PC-3 (cell line): Measurements from ENCODE around the gene VAV3. TPM values are rescaled to one million over a fixed set of nuclear protein-coding genes. Genes with fewer than 3 reads are reported as not detected.

Experiments used
- ATAC-seq: fragments of 200-7000 bp; cut with Tn5 transposase; 2 replicates; pipeline ENCODE4 v1.9.1; 2020; ENCODE audit warnings: mild to moderate bottlenecking, moderate library complexity
- BruUV-seq: library from RNA; stranded (reverse); fragments of 400-500 nt; replicated peaks from 2 replicates; lab custom pipeline; 2021; lab: Mats Ljungman, UMichigan
- CTCF ChIA-PET: fragments of 300-600 bp; sonication (Branson Sonifier 250); formaldehyde crosslinking; loops from one replicate; lab custom pipeline; 2022; ENCODE audit warnings: antibody characterized with exemption; lab: Charles Lee
- POLR2A ChIA-PET: fragments of 300-600 bp; sonication (Branson Sonifier 250); formaldehyde crosslinking; loops from one replicate; lab custom pipeline; 2022; ENCODE audit warnings: antibody characterized with exemption; ENCODE audit not compliant: unreplicated experiment; lab: Charles Lee
- DNase-seq: peaks from one replicate; pipeline ENCODE4 v3.0.0-alpha.2; 2015
- H2AFZ ChIP-seq: fragments of 300-600 bp; sonication (generic); 2 replicates; pipeline ENCODE4 v1.6.0; 2016; ENCODE audit warnings: antibody characterized with exemption, low read length
- H3F3A ChIP-seq: fragments of 300-600 bp; sonication (generic); one replicate; pipeline ENCODE4 v1.6.0; 2017; ENCODE audit warnings: antibody characterized with exemption, low read length, control low read depth, mild to moderate bottlenecking; ENCODE audit not compliant: unreplicated experiment
- H3K27ac ChIP-seq: fragments of 300-600 bp; sonication (generic); 2 replicates; pipeline ENCODE4 v1.5.1; 2016; ENCODE audit warnings: mild to moderate bottlenecking, low read length
- H3K27me3 ChIP-seq: fragments of 300-600 bp; sonication (generic); 2 replicates; pipeline ENCODE4 v1.6.1; 2016; ENCODE audit warnings: low read length, mixed read lengths
- H3K36me3 ChIP-seq: fragments of 300-600 bp; sonication (generic); 2 replicates; pipeline ENCODE4 v1.6.1; 2016; ENCODE audit warnings: low read depth, mixed run types, low read length, mixed read lengths
- H3K4me1 ChIP-seq: fragments of 300-600 bp; sonication (generic); 2 replicates; pipeline ENCODE4 v1.5.1; 2016; ENCODE audit warnings: low read length; ENCODE audit not compliant: insufficient read depth
- H3K4me2 ChIP-seq: fragments of 300-600 bp; sonication (generic); 2 replicates; pipeline ENCODE4 v1.6.0; 2016; ENCODE audit warnings: low read length
- H3K4me3 ChIP-seq: fragments of 300-600 bp; sonication (generic); 2 replicates; pipeline ENCODE4 v1.5.1; 2016; ENCODE audit warnings: mild to moderate bottlenecking, low read length, mixed read lengths
- H3K79me2 ChIP-seq: fragments of 300-600 bp; sonication (generic); 2 replicates; pipeline ENCODE4 v1.6.1; 2017; ENCODE audit warnings: low read length, mixed read lengths
- H3K9ac ChIP-seq: fragments of 300-600 bp; sonication (generic); 2 replicates; pipeline ENCODE4 v1.6.0; 2016; ENCODE audit warnings: mild to moderate bottlenecking, low read length
- H3K9me2 ChIP-seq: fragments of 300-600 bp; sonication (generic); replicated peaks from 2 replicates; pipeline ENCODE4 v1.6.1; 2016; ENCODE audit warnings: mixed run types, low read length, mixed read lengths
- H3K9me3 ChIP-seq: fragments of 300-600 bp; sonication (generic); 2 replicates; pipeline ENCODE4 v1.6.1; 2016; ENCODE audit warnings: low read length, mixed read lengths
- H4K20me1 ChIP-seq: fragments of 300-600 bp; sonication (generic); 2 replicates; pipeline ENCODE4 v1.6.1; 2016; ENCODE audit warnings: low read length, mixed read lengths
- CTCF ChIP-seq: fragments of 300-600 bp; sonication (generic); conservative IDR thresholded peaks from 2 replicates; pipeline ENCODE4 v1.5.1; 2017; ENCODE audit warnings: antibody characterized with exemption, low read depth, mild to moderate bottlenecking, low read length
- EZH2 ChIP-seq: fragments of 300-600 bp; sonication (generic); IDR thresholded peaks from one replicate; pipeline ENCODE4 v1.6.1; 2017; ENCODE audit warnings: antibody characterized with exemption, mild to moderate bottlenecking, low read length; ENCODE audit not compliant: unreplicated experiment
- EZH2phosphoT487 ChIP-seq: fragments of 300-600 bp; sonication (generic); IDR thresholded peaks from 2 replicates; pipeline ENCODE4 v1.6.1; 2018; ENCODE audit warnings: mild to moderate bottlenecking, antibody characterized with exemption, low read length, borderline replicate concordance
- intact Hi-C: fragments of 100-400 bp; cut with micrococcal nuclease; formaldehyde crosslinking; loops from 2 replicates; pipeline ENCODE4 v1.9.0; 2023
- total RNA-seq: library from RNA; depleted of rRNA; stranded (reverse); fragments of >200 nt; gene quantifications from 2 replicates; pipeline ENCODE4 v1.2.3, GENCODE V29; 2014

VAV3 gene
- total RNA-seq, 1 experiment from 2014 or later = 0.73 TPM

- Histone ChIP-seq H3K36me3 (no peaks in the 10 kb centered on the region), H3K27ac (no peak overlapping the region), H3F3A (no peaks in the 10 kb centered on the region), H3K9ac (no peak overlapping the region), H3K27me3 (0 out of 2 replicates have a peak, but pooled peaks cover 7% of the 10 kb centered on the region), H3K4me2 (no peak overlapping the region), H3K9me2 (no peaks in the 10 kb centered on the region), H3K4me1 (no peaks in the 10 kb centered on the region), H3K4me3 (no peak overlapping the region), H3K79me2 (no peaks in the 10 kb centered on the region), H4K20me1 (no peaks in the 10 kb centered on the region), H2AFZ (no peak overlapping the region), H3K9me3 (no peaks in the 10 kb centered on the region)
- no peak for ATAC-seq
- DNase-seq = no peak
- intact Hi-C loops = no loop called here
- TF ChIP-seq EZH2 (no peak), EZH2phosphoT487 (no peak)
- no TSS peak for BruUV-seq
- ChIA-PET CTCF (no interaction called here), POLR2A (no interaction called here)
Observed at GRCh38 chr1:107830526-107830925, 134.5 kb downstream of the VAV3 start.

- POLR2A ChIA-PET = no interaction called here
Observed at GRCh38 chr1:107830075-107830474, 134.9 kb downstream of the VAV3 start.

GRCh38 chr1:107829036-107829770, 135.8 kb downstream of the VAV3 start:
- POLR2A ChIA-PET = no interaction called here
- Histone ChIP-seq H3K79me2 (no peaks in the 10 kb centered on the region), H3K4me1 (no peaks in the 10 kb centered on the region), H3K36me3 (no peaks in the 10 kb centered on the region), H3K4me3 (no peak overlapping the region), H3K27me3 (0 out of 2 replicates have a peak, but pooled peaks cover 7% of the 10 kb centered on the region), H4K20me1 (no peaks in the 10 kb centered on the region), H3K9me3 (no peaks in the 10 kb centered on the region), H2AFZ (no peak overlapping the region), H3K9me2 (no peaks in the 10 kb centered on the region), H3K27ac (no peak overlapping the region), H3K9ac (no peak overlapping the region), H3K4me2 (no peak overlapping the region), H3F3A (no peaks in the 10 kb centered on the region)
- ATAC-seq (no peak), DNase-seq (no peak)
- TF ChIP-seq EZH2phosphoT487 (no peak), EZH2 (no peak), CTCF (no peak)
- no TSS peak for BruUV-seq
- intact Hi-C loops = no loop called here
- CTCF ChIA-PET = no interaction called here

More at GRCh38 chr1:107830075-107830474, 134.9 kb downstream of the VAV3 start:
- Histone ChIP-seq H3K79me2 (no peaks in the 10 kb centered on the region), H3K9ac (no peak overlapping the region), H3K4me2 (no peak overlapping the region), H3K27ac (no peak overlapping the region), H3K4me1 (no peaks in the 10 kb centered on the region), H3K36me3 (no peaks in the 10 kb centered on the region), H3F3A (no peaks in the 10 kb centered on the region), H3K9me3 (no peaks in the 10 kb centered on the region), H2AFZ (no peak overlapping the region), H4K20me1 (no peaks in the 10 kb centered on the region), H3K4me3 (no peak overlapping the region), H3K27me3 (0 out of 2 replicates have a peak, but pooled peaks cover 7% of the 10 kb centered on the region), H3K9me2 (no peaks in the 10 kb centered on the region)
- no TSS peak for BruUV-seq
- CTCF ChIA-PET = no interaction called here
- intact Hi-C loops = no loop called here
- ATAC-seq (no peak), DNase-seq (no peak)
- TF ChIP-seq CTCF (no peak), EZH2 (no peak), EZH2phosphoT487 (no peak)
